Mucosa of stomach (tissue), 1 donor: ENCODE results near the gene GNAI1.

Experiments used
- H3K27me3 ChIP-seq: one replicate; pipeline ENCODE4 v1.7.0; 2013; ENCODE audit warnings: mild to moderate bottlenecking, low read length; ENCODE audit not compliant: control insufficient read depth, insufficient read depth
- H3K36me3 ChIP-seq: one replicate; pipeline ENCODE4 v1.7.0; 2013; ENCODE audit warnings: low read length; ENCODE audit not compliant: control insufficient read depth, insufficient read depth
- H3K4me1 ChIP-seq: one replicate; pipeline ENCODE4 v1.7.0; 2013; ENCODE audit warnings: mild to moderate bottlenecking, low read length; ENCODE audit not compliant: control insufficient read depth, insufficient read depth
- H3K4me3 ChIP-seq: one replicate; pipeline ENCODE4 v1.7.0; 2013; ENCODE audit warnings: low read length
- H3K9ac ChIP-seq: one replicate; pipeline ENCODE4 v1.7.0; 2013; ENCODE audit warnings: mild to moderate bottlenecking, low read length, moderate library complexity
- H3K9me3 ChIP-seq: one replicate; pipeline ENCODE4 v1.7.0; 2013; ENCODE audit warnings: mild to moderate bottlenecking, low read length, moderate library complexity; ENCODE audit not compliant: control insufficient read depth
- donor health status: Pancreatic carcinoma.

GNAI1 gene

DNA sequence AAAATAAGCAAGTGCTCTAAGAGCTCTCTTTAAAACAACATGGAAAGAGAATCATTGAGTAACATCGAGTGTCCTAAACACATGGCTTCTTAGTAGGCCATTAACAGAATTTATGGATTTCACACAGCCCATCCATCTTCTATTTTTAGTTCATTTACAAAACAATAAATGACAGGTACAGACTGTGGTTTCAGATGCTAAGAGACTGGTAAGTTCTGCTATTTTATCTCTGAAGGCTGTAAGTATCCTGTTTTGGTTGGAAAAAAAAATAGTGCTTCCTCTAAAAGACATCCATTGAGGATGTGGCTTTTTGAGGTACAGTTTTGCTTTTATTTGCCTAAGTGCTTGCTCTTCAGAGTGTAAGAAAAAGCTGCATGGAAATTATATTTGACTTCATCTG, 27.4 kb upstream of the GNAI1 start:
- Histone ChIP-seq H3K9me3 (no peaks in the 10 kb centered on the region), H3K9ac (no peak overlapping the region), H3K27me3 (no peaks in the 10 kb centered on the region), H3K4me1 (no peaks in the 10 kb centered on the region), H3K36me3 (no peaks in the 10 kb centered on the region), H3K4me3 (no peak overlapping the region)

GRCh38 chr7:80110376-80110775, 24.3 kb upstream of the GNAI1 start:
- H3K9ac ChIP-seq = no peak overlapping the region
- H3K4me3 ChIP-seq = no peak overlapping the region
- no peaks in the 10 kb centered on the region for H3K27me3 ChIP-seq
- H3K4me1 ChIP-seq = no peaks in the 10 kb centered on the region
- no peaks in the 10 kb centered on the region for H3K36me3 ChIP-seq
- no peaks in the 10 kb centered on the region for H3K9me3 ChIP-seq

GRCh38 chr7:80114159-80114558, 20.5 kb upstream of the GNAI1 start:
- H3K4me3 ChIP-seq = no peak overlapping the region
- H3K4me1 ChIP-seq = no peaks in the 10 kb centered on the region
- no peaks in the 10 kb centered on the region for H3K9me3 ChIP-seq
- no peaks in the 10 kb centered on the region for H3K27me3 ChIP-seq
- no peak overlapping the region for H3K9ac ChIP-seq
- H3K36me3 ChIP-seq = no peaks in the 10 kb centered on the region

DNA sequence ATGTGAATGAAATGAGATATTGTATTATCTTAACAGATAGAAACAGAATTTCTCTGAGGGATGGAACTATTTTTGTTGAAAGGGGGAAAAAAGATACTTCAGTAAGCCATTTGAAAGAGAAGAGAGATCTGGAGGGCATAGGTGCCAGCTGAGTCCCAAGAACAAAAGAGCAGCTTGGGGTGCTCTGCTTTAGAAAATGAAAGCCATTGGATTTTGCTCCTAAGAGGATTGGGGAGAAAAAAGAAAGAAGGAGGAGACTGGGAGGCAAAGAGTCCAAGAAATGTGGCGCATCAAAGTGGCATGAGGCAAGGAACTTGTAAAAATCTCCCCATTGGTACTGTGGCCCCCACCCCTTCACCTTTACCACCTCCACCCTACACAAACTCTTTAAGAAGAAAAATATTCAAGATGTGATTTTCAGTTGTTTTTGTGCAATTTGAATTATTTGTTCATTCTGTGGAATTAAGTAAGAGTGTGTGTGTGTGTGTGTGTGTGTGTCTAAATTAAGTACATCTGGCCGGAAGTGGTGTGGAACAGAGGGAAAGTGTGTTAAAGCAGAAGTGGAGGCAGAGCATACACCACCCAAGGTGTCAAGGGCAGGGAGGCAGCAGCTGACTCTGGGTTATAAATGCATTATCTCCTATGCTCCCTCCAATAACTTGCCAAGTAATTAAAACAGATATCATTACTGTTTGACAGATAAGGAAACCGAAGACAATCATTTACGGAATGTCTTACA, 9.9 kb upstream of the GNAI1 start:
- no peaks in the 10 kb centered on the region for H3K27me3 ChIP-seq
- no peaks in the 10 kb centered on the region for H3K36me3 ChIP-seq
- H3K9me3 ChIP-seq = no peaks in the 10 kb centered on the region
- no peaks in the 10 kb centered on the region for H3K4me1 ChIP-seq
- H3K4me3 ChIP-seq = no peak overlapping the region
- H3K9ac ChIP-seq = no peak overlapping the region

- Histone ChIP-seq H3K4me1 (no peaks in the 10 kb centered on the region), H3K4me3 (no peak overlapping the region), H3K36me3 (no peaks in the 10 kb centered on the region), H3K9ac (no peak overlapping the region), H3K27me3 (no peaks in the 10 kb centered on the region), H3K9me3 (no peaks in the 10 kb centered on the region)
Measured at GRCh38 chr7:80127412-80128160, 7.0 kb upstream of the GNAI1 start.

GRCh38 chr7:80128918-80129317, 5.7 kb upstream of the GNAI1 start:
- no peak overlapping the region for H3K9ac ChIP-seq
- no peak overlapping the region for H3K4me3 ChIP-seq
- H3K4me1 ChIP-seq = no peaks in the 10 kb centered on the region
- H3K36me3 ChIP-seq = no peaks in the 10 kb centered on the region
- peaks cover 2% of the 10 kb centered on the region for H3K27me3 ChIP-seq
- H3K9me3 ChIP-seq = no peaks in the 10 kb centered on the region

- Histone ChIP-seq H3K9me3 (no peaks in the 10 kb centered on the region), H3K9ac (no peak overlapping the region), H3K36me3 (no peaks in the 10 kb centered on the region), H3K4me3 (no peak overlapping the region), H3K27me3 (peaks cover 3% of the 10 kb centered on the region), H3K4me1 (no peaks in the 10 kb centered on the region)
Measured at GRCh38 chr7:80129785-80130184, 4.8 kb upstream of the GNAI1 start.

- Histone ChIP-seq H3K9me3 (no peaks in the 10 kb centered on the region), H3K4me1 (peaks cover 5% of the 10 kb centered on the region), H3K9ac (no peak overlapping the region), H3K36me3 (no peaks in the 10 kb centered on the region), H3K27me3 (peaks cover 16% of the 10 kb centered on the region), H3K4me3 (no peak overlapping the region)
Measured at GRCh38 chr7:80131675-80132435, 2.8 kb upstream of the GNAI1 start.

DNA sequence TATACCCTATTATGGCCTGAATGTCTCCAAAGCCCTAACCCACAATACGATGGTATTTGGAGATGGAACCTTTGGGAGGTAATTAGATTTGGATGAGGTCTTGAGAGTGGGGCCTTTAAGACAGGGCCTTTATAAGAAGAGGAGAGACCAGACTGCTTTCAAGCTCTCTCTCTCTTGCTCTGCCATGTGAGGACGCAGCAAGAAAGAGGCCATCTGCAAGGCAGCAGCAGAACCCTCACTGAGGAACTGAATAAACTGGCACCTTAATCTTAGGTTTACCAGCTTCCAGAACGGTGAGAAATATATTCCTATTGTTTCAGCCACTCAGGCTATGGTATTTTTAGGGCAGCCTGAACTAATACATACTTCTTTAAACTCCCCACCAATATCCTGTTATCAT, 2.0 kb upstream of the GNAI1 start:
- Histone ChIP-seq H3K9me3 (no peaks in the 10 kb centered on the region), H3K4me1 (peaks cover 5% of the 10 kb centered on the region), H3K9ac (no peak overlapping the region), H3K4me3 (no peak overlapping the region), H3K27me3 (peaks cover 17% of the 10 kb centered on the region), H3K36me3 (no peaks in the 10 kb centered on the region)

GRCh38 chr7:80133361-80134114, 1.1 kb upstream of the GNAI1 start:
- Histone ChIP-seq H3K36me3 (no peaks in the 10 kb centered on the region), H3K9ac (no peak overlapping the region), H3K4me1 (peaks cover 5% of the 10 kb centered on the region), H3K4me3 (no peak overlapping the region), H3K9me3 (no peaks in the 10 kb centered on the region), H3K27me3 (peaks cover 17% of the 10 kb centered on the region)

DNA sequence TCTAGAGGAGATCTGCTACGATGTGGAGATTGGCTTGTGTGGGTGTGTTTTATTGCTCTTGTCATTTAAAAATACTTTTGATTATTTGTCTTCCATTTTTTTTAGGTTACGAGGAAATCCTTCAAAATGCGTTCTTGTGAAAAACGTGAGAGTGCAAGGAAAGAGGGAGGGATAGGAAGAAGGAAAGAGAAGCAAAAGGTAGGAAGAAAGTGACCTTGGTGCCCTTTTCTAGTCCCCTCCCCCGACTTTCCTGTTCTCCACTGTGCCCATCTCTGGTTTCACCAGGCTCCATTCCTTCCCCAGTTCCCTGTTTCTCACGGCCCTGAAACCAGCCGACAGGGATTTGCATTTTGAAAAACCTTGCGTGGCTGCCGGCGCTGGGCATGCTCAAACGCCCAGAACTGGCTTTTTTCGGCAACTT, 506 bp upstream of the GNAI1 start:
- no peaks in the 10 kb centered on the region for H3K9me3 ChIP-seq
- H3K9ac ChIP-seq = peak overlapping the region; percentile 70
- no peak overlapping the region for H3K4me3 ChIP-seq
- peaks cover 5% of the 10 kb centered on the region for H3K4me1 ChIP-seq
- no peaks in the 10 kb centered on the region for H3K36me3 ChIP-seq
- peaks cover 17% of the 10 kb centered on the region for H3K27me3 ChIP-seq
